ENCODE data around the gene GAA. TPM values are rescaled to one million over a fixed set of nuclear protein-coding genes. Genes with fewer than 3 reads are reported as not detected.
A peak's percentile ranks its signal among the peaks of the same experiment; 100 is the strongest.

The GAA gene
- total and polyA plus RNA-seq, 2 of the 13 experiments (the other 11 are each of a cell fraction or from before 2014, with no cell fraction given): 21.6 to 36.4 TPM

- TF ChIP-seq ZNF280B (CRISPR knock-in tag; IDR thresholded peaks at IDR 0.05; ENCODE audit: borderline replicate concordance) (no peak; the same call in 1 of the 2 replicates), TCF7L2 (IDR thresholded peaks at IDR 0.05; ENCODE audit: low read depth, low read length) (no peak), AHR (CRISPR knock-in tag; IDR thresholded peaks at IDR 0.05) (no peak; the same call in 1 of the 2 replicates), ZNF788 (CRISPR knock-in tag; IDR thresholded peaks at IDR 0.05; ENCODE audit: borderline replicate concordance) (peak; percentile 59; the same call in 1 of the 2 replicates), SUZ12 (IDR thresholded peaks at IDR 0.05; ENCODE audit: low read depth, low read length) (no peak), EP300 (IDR thresholded peaks at IDR 0.05; ENCODE audit: low read depth in 2 of 2, low read length in 2 of 2) (peak; percentile 12 to 73; a peak in 2 of 4 replicates), EP300 (CRISPR knock-in tag; IDR thresholded peaks at IDR 0.05; ENCODE audit: borderline replicate concordance) (no peak), EHMT2 (IDR thresholded peaks at IDR 0.05; ENCODE audit: borderline replicate concordance, low read depth, low read length) (no peak), TP53 (CRISPR knock-in tag; conservative IDR thresholded peaks at IDR 0.05) (no peak), ZMAT3 (CRISPR knock-in tag; conservative IDR thresholded peaks at IDR 0.05) (peak; percentile 24; the same call in 1 of the 2 replicates), ARNT (IDR thresholded peaks at IDR 0.05) (no peak), ZSCAN29 (CRISPR knock-in tag; conservative IDR thresholded peaks at IDR 0.05) (no peak), ZNF138 (CRISPR knock-in tag; IDR thresholded peaks at IDR 0.05; ENCODE audit: low read depth) (peak; percentile 71; the same call in 1 of the 2 replicates), RBAK (CRISPR knock-in tag; IDR thresholded peaks at IDR 0.05) (no peak), ZNF282 (IDR thresholded peaks at IDR 0.05; ENCODE audit: partially characterized antibody) (no peak), ZNF563 (CRISPR knock-in tag; IDR thresholded peaks at IDR 0.05) (peak; percentile 67), ZBTB38 (CRISPR knock-in tag; IDR thresholded peaks at IDR 0.05) (peak; percentile 85; the same call in 1 of the 2 replicates), RBFOX2 (IDR thresholded peaks at IDR 0.05; ENCODE audit: low read depth, low read length) (peak; percentile 90), ZNF431 (CRISPR knock-in tag; IDR thresholded peaks at IDR 0.05; ENCODE audit: borderline replicate concordance, low read depth) (peak; percentile 92), SRY (CRISPR knock-in tag; IDR thresholded peaks at IDR 0.05) (no peak; the same call in none of the 2 replicates), CREM (IDR thresholded peaks at IDR 0.05) (no peak), CREM (CRISPR knock-in tag; IDR thresholded peaks at IDR 0.05) (no peak), IKZF4 (CRISPR knock-in tag; IDR thresholded peaks at IDR 0.05; ENCODE audit: borderline replicate concordance, low read depth, not compliant biosample characterization) (peak; percentile 22), PAX8 (CRISPR knock-in tag; IDR thresholded peaks at IDR 0.05; ENCODE audit: borderline replicate concordance) (no peak), ZNF546 (CRISPR knock-in tag; conservative IDR thresholded peaks at IDR 0.05) (0 out of 2 replicates have a peak, but pooled peaks have one; percentile 37)
- TF ChIP-seq, protein P1, sequence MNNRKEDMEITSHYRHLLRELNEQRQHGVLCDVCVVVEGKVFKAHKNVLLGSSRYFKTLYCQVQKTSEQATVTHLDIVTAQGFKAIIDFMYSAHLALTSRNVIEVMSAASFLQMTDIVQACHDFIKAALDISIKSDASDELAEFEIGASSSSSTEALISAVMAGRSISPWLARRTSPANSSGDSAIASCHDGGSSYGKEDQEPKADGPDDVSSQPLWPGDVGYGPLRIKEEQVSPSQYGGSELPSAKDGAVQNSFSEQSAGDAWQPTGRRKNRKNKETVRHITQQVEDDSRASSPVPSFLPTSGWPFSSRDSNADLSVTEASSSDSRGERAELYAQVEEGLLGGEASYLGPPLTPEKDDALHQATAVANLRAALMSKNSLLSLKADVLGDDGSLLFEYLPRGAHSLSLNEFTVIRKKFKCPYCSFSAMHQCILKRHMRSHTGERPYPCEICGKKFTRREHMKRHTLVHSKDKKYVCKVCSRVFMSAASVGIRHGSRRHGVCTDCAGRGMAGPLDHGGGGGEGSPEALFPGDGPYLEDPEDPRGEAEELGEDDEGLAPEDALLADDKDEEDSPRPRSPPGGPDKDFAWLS (CRISPR knock-in tag; IDR thresholded peaks at IDR 0.05; ENCODE audit: borderline replicate concordance): peak; percentile 70; the same call in 1 of the 2 replicates
Observed at GRCh38 chr17:80101011-80101945, at the start of gene GAA (continued).

Measured in HepG2 (cell line).